PC-3 (cell line): ENCODE measurements around the gene MACROH2A2.

ENCODE experiments used
- CTCF ChIP-seq: fragments of 300-600 bp; sonication (generic); conservative IDR thresholded peaks from 2 replicates; pipeline ENCODE4 v1.5.1; 2017; ENCODE audit warnings: antibody characterized with exemption, low read depth, mild to moderate bottlenecking, low read length
- EZH2 ChIP-seq: fragments of 300-600 bp; sonication (generic); IDR thresholded peaks from one replicate; pipeline ENCODE4 v1.6.1; 2017; ENCODE audit warnings: antibody characterized with exemption, mild to moderate bottlenecking, low read length; ENCODE audit not compliant: unreplicated experiment
- EZH2phosphoT487 ChIP-seq: fragments of 300-600 bp; sonication (generic); IDR thresholded peaks from 2 replicates; pipeline ENCODE4 v1.6.1; 2018; ENCODE audit warnings: mild to moderate bottlenecking, antibody characterized with exemption, low read length, borderline replicate concordance

GRCh38 chr10:70121281-70121949 lies 68.8 kb downstream of the MACROH2A2 start:
- no peak for TF ChIP-seq CTCF
- TF ChIP-seq EZH2: no peak
- no peak for TF ChIP-seq EZH2phosphoT487
